Measurements from ENCODE around the gene UNC5CL.
"Not testable (repeated sequence)": the region's sequence is repeated elsewhere in the genome, so short reads cannot be mapped to it uniquely, and the experiment has no call there.

Gene UNC5CL

GRCh38 chr6:41038205-41038604, 816 bp downstream of the UNC5CL start:
- DNase-seq (ENCODE audit: low read depth): no peak

- no peak for DNase-seq (ENCODE audit: low read depth)
Observed at GRCh38 chr6:41037107-41037900, 1.7 kb downstream of the UNC5CL start.

- no peak for DNase-seq (ENCODE audit: low read depth)
Observed at GRCh38 chr6:41036601-41037000, 2.4 kb downstream of the UNC5CL start.

- no peak for DNase-seq (ENCODE audit: low read depth)
Observed at GRCh38 chr6:41036186-41036585, 2.8 kb downstream of the UNC5CL start.

GRCh38 chr6:41033776-41034175, 5.2 kb downstream of the UNC5CL start:
- DNase-seq (ENCODE audit: low read depth): no peak

GRCh38 chr6:41032830-41033229, 6.2 kb downstream of the UNC5CL start:
- DNase-seq (ENCODE audit: low read depth): no peak

- no peak for DNase-seq (ENCODE audit: low read depth)
Observed at GRCh38 chr6:41028561-41029412, 10.2 kb downstream of the UNC5CL start.

GRCh38 chr6:41027799-41028560, 11.0 kb downstream of the UNC5CL start:
- DNase-seq (ENCODE audit: low read depth): peak; percentile 51

- no peak for DNase-seq (ENCODE audit: low read depth)
Observed at GRCh38 chr6:41027241-41027640, 11.8 kb downstream of the UNC5CL start.

- no peak for DNase-seq (ENCODE audit: low read depth)
Observed at GRCh38 chr6:41025966-41026530, 13.0 kb downstream of the UNC5CL start.

GRCh38 chr6:41023114-41023513, 15.9 kb downstream of the UNC5CL start:
- DNase-seq (ENCODE audit: low read depth): no peak

GRCh38 chr6:41022294-41022693, 16.7 kb downstream of the UNC5CL start:
- DNase-seq (ENCODE audit: low read depth): no peak

- no peak for DNase-seq (ENCODE audit: low read depth)
Observed at GRCh38 chr6:41021832-41022231, 17.2 kb downstream of the UNC5CL start.

GRCh38 chr6:41017663-41018062, 21.4 kb downstream of the UNC5CL start:
- DNase-seq (ENCODE audit: low read depth): no peak

- not testable (repeated sequence) for DNase-seq (ENCODE audit: low read depth)
Observed at GRCh38 chr6:41015860-41016259, 23.2 kb downstream of the UNC5CL start.

- DNase-seq (ENCODE audit: low read depth): no peak
Observed at GRCh38 chr6:41014780-41015179, 24.2 kb downstream of the UNC5CL start.

GRCh38 chr6:41013466-41014153, 25.4 kb downstream of the UNC5CL start:
- DNase-seq (ENCODE audit: low read depth): no peak

- no peak for DNase-seq (ENCODE audit: low read depth)
Observed at GRCh38 chr6:41011673-41012072, 27.3 kb downstream of the UNC5CL start.

GRCh38 chr6:41009669-41010068, 29.4 kb downstream of the UNC5CL start:
- no peak for DNase-seq (ENCODE audit: low read depth)

GRCh38 chr6:41008011-41008410, 31.0 kb downstream of the UNC5CL start:
- DNase-seq (ENCODE audit: low read depth): no peak

GRCh38 chr6:41006980-41007379, 32.0 kb downstream of the UNC5CL start:
- not testable (repeated sequence) for DNase-seq (ENCODE audit: low read depth)
